Right atrium auricular region (tissue), 2 donors: Measurements from ENCODE around the gene SSU72. TPM values are rescaled to one million over a fixed set of nuclear protein-coding genes. Genes with fewer than 3 reads are reported as not detected.
"Not testable (repeated sequence)": the region's sequence is repeated elsewhere in the genome, so short reads cannot be mapped to it uniquely, and the experiment has no call there.

Experiments
- DNase-seq: peaks from one replicate; pipeline ENCODE4 v3.0.0-alpha.2; 2019; ENCODE audit warnings: low spot score
- H3K27ac ChIP-seq, 2 donors: fragments of 200-600 bp; sonication (generic); 1 replicate in 1 of 2; 2 replicates in 1 of 2; pipeline ENCODE4 v1.5.1; 2016 to 2019
- H3K27me3 ChIP-seq, 2 donors: fragments of 200-600 bp; sonication (generic); one replicate each; pipeline versions ENCODE4 v1.5.1 to v1.6.0; 2017 to 2019
- H3K36me3 ChIP-seq: fragments of 200-600 bp; sonication (generic); one replicate; pipeline ENCODE4 v1.5.1; 2016
- H3K4me1 ChIP-seq, 2 donors: fragments of 200-600 bp; sonication (generic); one replicate each; pipeline versions ENCODE4 v1.5.1 to v1.6.0; 2017 to 2019
- H3K4me3 ChIP-seq, 2 donors: fragments of 200-600 bp; sonication (generic); 1 replicate in 1 of 2; 2 replicates in 1 of 2; pipeline ENCODE4 v1.5.1; 2017 to 2019; ENCODE audit warnings: mild to moderate bottlenecking in 1 of 2, moderate library complexity in 1 of 2
- H3K9me3 ChIP-seq, 2 donors: fragments of 200-600 bp; sonication (generic); one replicate each; pipeline ENCODE4 v1.5.1; 2019
- total RNA-seq, 2 donors: library from RNA; depleted of rRNA; stranded (reverse); fragments of >200 nt; gene quantifications; one replicate each; pipeline ENCODE4 v1.1.0, GENCODE V29; 2016
- TF ChIP-seq, protein P1 (sequence below), 2 donors: fragments of 200-600 bp; sonication (generic); IDR thresholded peaks; one replicate each; pipeline ENCODE4 v1.5.1; 2019; ENCODE audit warnings: antibody characterized with exemption in 2 of 2

The SSU72 gene
- total RNA-seq, 2 donors from 2014 or later, result 98.3 to 121 TPM

DNA sequence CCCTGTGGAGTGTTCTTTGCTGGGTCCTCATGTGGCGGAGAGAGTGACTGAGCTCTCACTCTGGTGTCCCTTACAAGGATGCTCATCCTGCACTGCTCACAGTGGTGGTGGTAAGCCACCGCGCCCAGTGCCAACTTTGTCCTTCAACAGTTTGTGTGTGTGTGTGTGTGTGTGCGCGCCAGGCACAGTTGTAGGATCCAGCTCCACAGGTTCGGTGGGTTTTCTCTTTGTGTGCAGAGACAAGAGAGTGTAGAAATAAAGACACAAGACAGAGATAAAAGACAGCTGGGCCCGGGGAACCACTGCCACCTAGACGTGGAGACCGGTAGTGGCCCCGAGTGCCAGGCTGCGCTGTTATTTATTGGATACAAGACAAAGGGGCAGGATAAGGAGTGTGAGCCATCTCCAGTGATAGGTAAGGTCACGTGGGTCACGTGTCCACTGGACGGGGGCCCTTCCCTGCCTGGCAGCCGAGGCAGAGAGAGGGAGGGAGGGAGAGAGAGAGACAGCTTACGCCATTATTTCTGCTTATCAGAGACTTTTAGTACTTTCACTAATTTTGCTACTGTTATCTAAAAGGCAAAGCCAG, 69.8 kb downstream of the SSU72 start:
- TF ChIP-seq, protein P1, sequence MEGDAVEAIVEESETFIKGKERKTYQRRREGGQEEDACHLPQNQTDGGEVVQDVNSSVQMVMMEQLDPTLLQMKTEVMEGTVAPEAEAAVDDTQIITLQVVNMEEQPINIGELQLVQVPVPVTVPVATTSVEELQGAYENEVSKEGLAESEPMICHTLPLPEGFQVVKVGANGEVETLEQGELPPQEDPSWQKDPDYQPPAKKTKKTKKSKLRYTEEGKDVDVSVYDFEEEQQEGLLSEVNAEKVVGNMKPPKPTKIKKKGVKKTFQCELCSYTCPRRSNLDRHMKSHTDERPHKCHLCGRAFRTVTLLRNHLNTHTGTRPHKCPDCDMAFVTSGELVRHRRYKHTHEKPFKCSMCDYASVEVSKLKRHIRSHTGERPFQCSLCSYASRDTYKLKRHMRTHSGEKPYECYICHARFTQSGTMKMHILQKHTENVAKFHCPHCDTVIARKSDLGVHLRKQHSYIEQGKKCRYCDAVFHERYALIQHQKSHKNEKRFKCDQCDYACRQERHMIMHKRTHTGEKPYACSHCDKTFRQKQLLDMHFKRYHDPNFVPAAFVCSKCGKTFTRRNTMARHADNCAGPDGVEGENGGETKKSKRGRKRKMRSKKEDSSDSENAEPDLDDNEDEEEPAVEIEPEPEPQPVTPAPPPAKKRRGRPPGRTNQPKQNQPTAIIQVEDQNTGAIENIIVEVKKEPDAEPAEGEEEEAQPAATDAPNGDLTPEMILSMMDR (IDR thresholded peaks at IDR 0.05), result peak; percentile 66 to 75
- not testable (repeated sequence) for H3K9me3 ChIP-seq, H3K4me1 ChIP-seq, H3K27me3 ChIP-seq, H3K36me3 ChIP-seq
- Histone ChIP-seq H3K27ac (peak overlapping the region; percentile 79 to 84), H3K4me3 (peak overlapping the region in 1 of 2 donors; percentile 27)
- peak; percentile 89 for DNase-seq

DNA sequence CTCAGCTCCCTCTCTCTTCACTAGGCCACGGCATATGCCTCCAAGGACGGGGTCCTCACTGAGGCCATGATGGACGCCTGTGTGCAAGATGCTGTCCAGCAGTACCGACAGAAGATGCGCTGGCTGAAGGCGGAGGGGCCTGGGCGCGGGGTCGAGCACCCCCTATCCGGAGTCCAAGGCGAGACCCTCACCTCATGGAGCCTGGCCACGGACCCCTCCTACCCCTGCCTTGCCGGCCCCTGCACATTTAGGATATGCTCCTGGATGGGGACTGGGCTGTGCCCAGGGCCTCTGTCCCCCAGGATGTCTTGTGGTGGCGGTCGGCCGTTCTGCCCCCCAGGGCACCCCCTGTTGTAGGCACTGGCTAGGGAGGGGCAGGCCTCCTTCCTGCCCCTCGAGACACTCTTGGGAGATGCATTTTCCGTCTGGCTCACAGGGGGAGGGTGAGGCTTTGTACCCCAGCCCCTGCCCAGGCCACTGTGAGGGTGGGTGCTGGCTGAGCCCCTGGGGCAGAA, 79.1 kb downstream of the SSU72 start:
- Histone ChIP-seq H3K9me3 (peaks cover 0 to 13% of the 10 kb centered on the region in 2 donors), H3K36me3 (peaks cover 42% of the 10 kb centered on the region)
- H3K27me3 ChIP-seq, H3K27ac ChIP-seq, H3K4me1 ChIP-seq, DNase-seq, H3K4me3 ChIP-seq: not testable (repeated sequence)

DNA sequence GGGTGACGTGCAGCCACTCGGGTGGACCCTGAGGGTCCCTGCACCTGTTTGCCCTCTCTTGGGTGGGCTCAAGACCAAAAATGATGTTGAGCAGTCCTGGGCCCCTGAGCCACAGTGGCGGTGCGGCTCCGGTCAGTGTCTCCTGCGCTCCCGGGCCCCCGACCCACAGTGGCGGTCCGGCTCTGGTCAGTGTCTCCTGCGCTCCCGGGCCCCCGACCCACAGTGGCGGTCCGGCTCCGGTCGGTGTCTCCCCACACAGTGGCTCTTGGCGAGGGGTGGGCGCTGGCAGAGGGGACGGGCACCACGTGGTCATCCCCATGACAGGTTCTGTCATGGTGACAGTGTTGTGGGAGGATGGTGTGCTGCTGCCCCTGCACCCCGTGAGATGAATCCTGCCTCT, 80.4 kb downstream of the SSU72 start:
- not testable (repeated sequence) for H3K4me3 ChIP-seq, DNase-seq, H3K4me1 ChIP-seq, H3K27me3 ChIP-seq, H3K27ac ChIP-seq
- Histone ChIP-seq H3K36me3 (peaks cover 54% of the 10 kb centered on the region), H3K9me3 (peaks cover 0 to 13% of the 10 kb centered on the region in 2 donors)

Other genes with a start within 250 kb of the SSU72 start
- gene TAS1R3, start 243.6 kb downstream of the SSU72 start, total RNA-seq, result under 1 TPM; 0.30 to 0.35 TPM
- 10 to 100 TPM; 75.0 to 80.2 TPM for gene DVL1, start 225.4 kb downstream of the SSU72 start, total RNA-seq
- 10 to 100 TPM; 53.4 to 58.6 TPM for gene MXRA8, start 216.3 kb downstream of the SSU72 start, total RNA-seq
- 100 to 1,000 TPM; 155 to 159 TPM for gene AURKAIP1, start 199.7 kb downstream of the SSU72 start, total RNA-seq
- gene CCNL2, start 175.5 kb downstream of the SSU72 start, total RNA-seq, result 10 to 100 TPM; 41.6 to 44.2 TPM
- 100 to 1,000 TPM; 160 to 218 TPM for gene MRPL20, start 167.6 kb downstream of the SSU72 start, total RNA-seq
- 1 to 10 TPM; 2.2 to 2.4 TPM for gene ANKRD65, start 153.6 kb downstream of the SSU72 start, total RNA-seq
- gene VWA1, start 139.2 kb downstream of the SSU72 start, total RNA-seq, result 10 to 100 TPM; 13.0 to 15.2 TPM
- gene ATAD3C, start 125.2 kb downstream of the SSU72 start, total RNA-seq, result 1 to 10 TPM; 1.4 to 2.8 TPM
- gene ATAD3B, start 103.1 kb downstream of the SSU72 start, total RNA-seq, result 1 to 10 TPM; 2.7 to 5.7 TPM
- gene ATAD3A, start 62.7 kb downstream of the SSU72 start, total RNA-seq, result 10 to 100 TPM; 15.6 to 18.6 TPM
- gene TMEM240, start 34.2 kb downstream of the SSU72 start, total RNA-seq, result 1 to 10 TPM; 1.4 to 2.8 TPM
- gene FNDC10, start 25.3 kb upstream of the SSU72 start, total RNA-seq, result 1 to 10 TPM; 2.5 to 2.7 TPM
- gene MIB2, start 40.6 kb upstream of the SSU72 start, total RNA-seq, result 10 to 100 TPM; 42.4 to 45.6 TPM
- gene MMP23B, start 57.3 kb upstream of the SSU72 start, total RNA-seq, result 10 to 100 TPM; 17.5 to 26.9 TPM
- 10 to 100 TPM; 16.2 to 19.7 TPM for gene CDK11B, start 84.1 kb upstream of the SSU72 start, total RNA-seq
- gene SLC35E2B, start 117.9 kb upstream of the SSU72 start, total RNA-seq, result 10 to 100 TPM; 18.4 to 22.1 TPM
- gene CDK11A, start 149.5 kb upstream of the SSU72 start, total RNA-seq, result 1 to 10 TPM; 4.3 to 8.2 TPM
- gene NADK, start 203.6 kb upstream of the SSU72 start, total RNA-seq, result 10 to 100 TPM; 26.5 to 51.5 TPM